GM21528 (cell line): ENCODE measurements around the gene PDE4B.
A peak's percentile ranks its signal among the peaks of the same experiment; 100 is the strongest.
"Not testable (repeated sequence)": the region's sequence is repeated elsewhere in the genome, so short reads cannot be mapped to it uniquely, and the experiment has no call there.

Experiments used
- ATAC-seq: cut with Tn5 transposase; IDR thresholded peaks from one replicate; pipeline ENCODE4 v1.9.1; 2021; ENCODE audit warnings: mild to moderate bottlenecking, moderate library complexity; ENCODE audit not compliant: unreplicated experiment, low FRiP score

Gene PDE4B

GRCh38 chr1:66395202-66396061 is 602.7 kb downstream of the PDE4B start:
- peak; percentile 6 for ATAC-seq

DNA sequence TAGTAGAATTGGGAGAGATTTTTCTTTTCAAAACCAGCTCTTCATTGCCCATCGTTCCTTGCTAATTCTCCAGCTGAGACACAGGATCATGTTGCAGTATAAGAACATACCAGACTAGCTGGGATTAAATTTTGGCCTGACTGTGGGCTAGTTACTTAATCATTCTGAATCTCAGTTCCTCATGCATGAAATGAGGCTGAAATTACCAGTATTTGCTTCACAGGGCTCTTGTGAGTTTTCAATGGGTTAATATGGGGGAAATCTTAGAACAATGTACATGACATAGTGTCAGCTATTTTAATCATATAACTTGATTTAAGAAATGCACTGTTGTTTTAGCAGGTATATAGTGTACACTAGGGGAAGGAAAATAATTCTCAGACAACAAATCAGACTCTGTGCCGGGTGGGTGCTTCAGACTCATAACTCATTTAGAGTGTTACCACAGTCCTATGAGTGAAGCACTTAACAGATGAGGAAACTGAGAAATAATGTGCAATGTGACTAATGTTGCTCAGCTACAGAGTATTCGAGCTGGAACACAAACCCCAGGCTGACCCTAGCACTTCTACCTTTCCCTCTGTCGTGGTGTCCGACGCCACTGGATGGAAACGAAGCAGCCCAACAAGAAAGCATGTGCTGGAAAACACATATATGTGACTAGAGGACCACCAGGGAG is 603.7 kb downstream of the PDE4B start:
- ATAC-seq: peak; percentile 53

DNA sequence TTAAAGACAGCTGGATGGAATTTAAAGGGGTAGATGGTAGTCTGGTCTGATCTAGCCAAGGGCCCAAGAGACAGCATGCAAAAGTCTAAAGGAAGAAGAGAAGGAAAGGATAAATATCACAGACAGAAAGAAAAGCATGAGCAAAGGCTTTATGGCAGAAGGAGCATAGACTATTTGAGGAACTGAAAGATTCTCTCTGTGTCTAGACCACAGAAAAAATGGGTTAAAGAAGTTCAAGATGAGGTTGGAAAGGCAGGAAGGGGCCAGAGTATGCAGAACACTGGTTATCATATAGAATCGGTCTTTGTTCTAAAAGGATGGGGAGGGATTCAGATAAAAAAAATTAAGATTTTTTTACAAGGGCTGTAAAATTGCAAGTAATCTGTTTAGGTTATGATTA is 604.5 kb downstream of the PDE4B start:
- peak; percentile 44 for ATAC-seq

GRCh38 chr1:66399888-66400529 is 607.3 kb downstream of the PDE4B start:
- peak; percentile 18 for ATAC-seq

GRCh38 chr1:66400660-66401059 is 608.0 kb downstream of the PDE4B start:
- no peak for ATAC-seq

GRCh38 chr1:66401244-66401643 is 608.5 kb downstream of the PDE4B start:
- no peak for ATAC-seq

DNA sequence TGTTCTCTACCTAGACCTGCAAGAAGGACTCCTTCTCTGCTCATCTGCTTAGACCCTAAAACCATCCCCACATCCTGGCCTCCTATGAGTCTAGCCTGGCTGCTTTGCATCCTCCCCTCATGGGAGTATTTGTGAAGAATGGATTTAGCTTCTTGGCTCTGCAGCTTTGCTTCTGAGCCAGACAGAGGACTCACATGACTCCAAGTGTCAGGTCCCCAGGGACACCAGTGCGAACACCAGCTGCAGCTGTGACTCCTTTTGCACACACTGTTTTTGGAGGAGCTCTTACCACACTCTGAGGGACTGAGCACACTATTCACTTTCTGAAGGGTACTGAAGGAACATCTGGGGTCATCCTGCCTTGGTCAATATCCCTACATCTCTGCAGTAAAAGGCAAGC is 609.5 kb downstream of the PDE4B start:
- peak; percentile 78 for ATAC-seq

GRCh38 chr1:66403007-66403731 is 610.5 kb downstream of the PDE4B start:
- ATAC-seq: no peak

DNA sequence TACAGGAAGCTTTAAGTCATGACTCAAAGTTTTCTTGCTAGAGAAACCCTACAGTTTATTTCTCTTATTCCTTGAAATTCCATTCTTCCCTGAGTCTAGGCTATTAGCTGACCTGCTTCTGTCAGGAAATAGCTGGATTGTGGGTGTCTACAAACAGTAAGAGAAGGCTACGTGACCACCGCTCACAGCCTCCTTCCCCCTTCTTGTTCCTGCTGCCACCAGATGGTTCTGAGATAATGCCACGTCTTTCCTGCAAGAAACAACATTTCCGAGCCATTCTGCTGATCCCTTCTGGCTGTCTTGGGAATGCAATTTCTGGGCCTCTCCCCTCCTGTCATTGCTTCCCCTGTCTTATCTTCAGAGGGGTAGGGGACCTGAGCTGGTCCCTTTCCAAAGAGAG is 612.4 kb downstream of the PDE4B start:
- ATAC-seq: no peak

DNA sequence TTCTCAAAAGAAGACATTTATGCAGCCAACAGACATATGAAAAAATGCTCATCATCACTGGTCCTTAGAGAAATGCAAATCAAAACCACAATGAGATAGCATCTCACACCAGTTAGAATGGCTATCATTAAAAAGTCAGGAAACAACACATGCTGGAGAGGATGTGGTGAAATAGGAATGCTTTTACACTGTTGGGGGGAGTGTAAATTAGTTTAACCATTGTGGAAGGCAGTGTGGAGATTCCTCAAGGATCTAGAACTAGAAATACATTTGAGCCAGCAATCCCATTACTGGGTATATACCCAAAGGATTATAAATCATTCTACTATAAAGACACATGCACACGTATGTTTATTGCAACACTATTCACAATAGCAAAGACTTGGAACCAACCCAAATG is 618.8 kb downstream of the PDE4B start:
- ATAC-seq: not testable (repeated sequence)

- no peak for ATAC-seq
Measured at GRCh38 chr1:66412704-66413103, 620.0 kb downstream of the PDE4B start.

- ATAC-seq: peak; percentile 85
Measured at GRCh38 chr1:66413136-66413837, 620.6 kb downstream of the PDE4B start.

GRCh38 chr1:66413838-66414175 is 621.1 kb downstream of the PDE4B start:
- no peak for ATAC-seq

DNA sequence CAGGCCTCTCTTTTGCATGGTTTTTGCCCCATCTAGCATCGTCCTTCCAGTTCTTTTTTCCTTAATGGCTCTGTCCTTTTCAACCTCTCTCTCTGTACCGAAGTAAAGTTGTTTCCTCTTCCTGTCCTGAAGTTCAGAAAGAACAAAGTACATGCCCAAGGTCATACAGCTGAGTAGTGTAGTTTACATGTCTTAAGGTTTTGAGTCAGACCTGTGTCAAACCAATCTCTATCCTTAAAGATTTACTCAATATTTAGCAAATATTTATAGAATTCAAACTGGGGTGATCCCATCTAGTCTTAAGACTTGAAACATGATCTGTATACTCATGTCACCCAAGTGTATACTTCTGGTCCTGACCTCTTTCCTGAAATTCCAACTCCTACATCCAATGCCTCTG is 622.6 kb downstream of the PDE4B start:
- no peak for ATAC-seq

- ATAC-seq: no peak
Measured at GRCh38 chr1:66415866-66416265, 623.2 kb downstream of the PDE4B start.

- no peak for ATAC-seq
Measured at GRCh38 chr1:66416295-66416694, 623.6 kb downstream of the PDE4B start.

- no peak for ATAC-seq
Measured at GRCh38 chr1:66418021-66418420, 625.3 kb downstream of the PDE4B start.

DNA sequence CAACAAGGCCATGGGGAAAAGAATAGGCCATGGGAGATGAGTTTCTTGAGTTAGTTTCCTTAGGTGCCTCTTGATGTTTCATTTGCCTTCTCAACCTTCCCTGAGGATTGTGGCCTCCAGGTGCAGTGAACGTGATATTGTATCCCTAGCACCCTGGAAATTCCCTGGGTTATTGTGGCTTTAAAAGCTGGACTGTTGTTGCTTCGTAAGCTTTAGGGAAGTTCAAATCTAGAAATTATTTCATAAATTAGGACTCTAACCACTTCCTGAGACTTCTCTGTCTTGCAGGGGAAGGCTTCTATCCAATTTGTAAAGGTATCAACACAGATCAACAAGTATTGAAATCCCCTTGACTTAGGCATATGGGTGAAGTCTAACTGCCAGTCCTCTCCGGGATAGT is 627.5 kb downstream of the PDE4B start:
- not testable (repeated sequence) for ATAC-seq

GRCh38 chr1:66420906-66421305 is 628.2 kb downstream of the PDE4B start:
- not testable (repeated sequence) for ATAC-seq

GRCh38 chr1:66422804-66423203 is 630.1 kb downstream of the PDE4B start:
- ATAC-seq: no peak
